Dedifferentiated amniotic fluid mesenchymal stem cell (primary cell): ENCODE measurements around the gene STOML1.
"Not testable (repeated sequence)": the region's sequence is repeated elsewhere in the genome, so short reads cannot be mapped to it uniquely, and the experiment has no call there.

Experiments
- DNase-seq: peaks from one replicate; pipeline ENCODE4 v3.0.0-alpha.2; 2016; ENCODE audit errors: extremely low spot score

The STOML1 gene

DNA sequence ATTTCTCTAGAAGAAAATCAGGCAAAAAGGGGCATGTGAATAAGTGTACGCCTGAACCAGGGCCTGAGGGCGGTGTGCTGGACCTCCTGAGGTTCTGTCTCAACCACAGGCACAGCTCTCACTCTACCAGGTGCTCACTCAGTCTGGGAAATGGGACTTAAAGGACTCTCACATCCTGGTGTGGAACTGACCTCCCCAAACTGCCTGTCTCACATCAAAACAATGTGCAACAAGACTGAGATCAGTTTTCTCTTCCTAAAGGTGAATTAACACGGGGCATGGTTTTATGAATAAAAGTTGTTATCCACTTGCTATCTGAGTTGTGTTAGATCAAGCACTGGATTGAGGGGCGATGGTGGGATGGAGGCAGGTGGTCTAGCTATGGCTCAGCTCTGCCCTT lies 4.8 kb downstream of the STOML1 start:
- DNase-seq: no peak

GRCh38 chr15:73986776-73987056 lies 5.4 kb downstream of the STOML1 start:
- no peak for DNase-seq

DNA sequence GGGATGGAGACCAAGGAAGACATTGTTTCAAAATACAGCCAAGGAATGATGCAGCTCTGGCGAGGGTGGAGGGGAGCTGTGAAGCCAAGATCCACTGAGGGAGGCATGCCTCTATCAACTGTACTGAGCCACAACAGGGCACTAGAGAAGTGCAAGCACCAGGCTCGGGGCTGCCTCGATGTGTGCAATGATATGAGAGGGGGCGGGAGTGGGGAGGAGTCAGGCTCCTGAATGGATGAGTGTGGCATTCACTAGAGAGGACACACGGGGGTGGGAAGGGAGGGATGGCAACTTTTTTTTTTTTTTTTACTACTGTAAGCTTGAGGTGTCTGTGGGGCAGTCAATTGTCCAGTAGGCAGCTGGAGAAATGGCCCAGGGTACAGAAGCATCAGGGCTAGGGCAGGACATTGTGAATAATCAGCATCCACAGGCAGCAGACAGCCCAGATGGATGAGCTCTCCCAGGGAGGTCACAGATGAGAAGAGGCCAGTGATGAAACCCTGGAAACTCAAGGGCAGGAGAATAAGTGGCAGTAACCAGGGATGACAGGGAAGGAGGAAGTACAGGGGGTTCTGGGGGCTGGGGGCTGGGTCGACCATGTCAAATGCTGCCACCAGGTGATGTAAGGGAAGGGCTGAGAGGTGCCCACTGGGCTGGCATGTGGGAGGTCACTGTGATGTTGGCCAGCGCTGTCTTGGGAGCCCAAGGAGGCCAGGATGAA lies 5.9 kb downstream of the STOML1 start:
- no peak for DNase-seq

DNA sequence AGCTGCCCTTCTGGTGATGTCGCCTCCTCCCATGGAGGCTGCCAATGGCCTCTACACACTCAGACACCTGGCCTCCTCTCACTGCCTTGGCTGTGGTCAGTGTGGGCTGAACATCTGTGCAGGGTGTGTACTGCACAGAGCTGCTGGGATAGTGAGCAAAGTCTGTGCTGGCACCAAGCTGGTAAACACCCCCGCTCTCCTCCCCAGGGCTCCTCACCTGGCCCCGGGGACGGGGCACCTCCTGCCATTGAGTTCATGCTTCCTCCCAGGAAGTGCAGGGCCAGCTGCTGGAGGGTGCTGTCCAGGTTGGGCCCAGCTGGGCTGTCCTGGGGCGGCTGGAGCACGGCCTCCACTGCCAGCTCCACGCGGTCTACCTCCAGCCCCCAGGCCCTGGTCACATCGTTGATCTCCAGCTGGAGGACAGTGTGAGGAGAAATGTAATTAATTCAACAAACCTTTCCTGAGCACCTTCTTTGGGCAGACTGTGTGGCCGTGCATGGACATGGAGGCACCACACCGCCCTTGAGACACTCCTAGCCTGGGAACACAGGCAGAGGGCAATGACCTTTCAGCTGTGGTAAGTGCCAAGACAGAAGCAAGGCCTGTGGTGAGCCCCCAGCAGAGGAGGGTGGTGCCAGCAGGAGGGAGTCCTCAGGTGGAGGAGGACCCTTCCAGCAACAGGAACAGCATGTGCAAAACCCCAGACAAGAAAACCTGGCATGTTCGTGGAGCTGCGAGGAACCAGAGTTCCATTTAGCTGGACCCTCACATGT lies 6.8 kb downstream of the STOML1 start:
- DNase-seq: no peak

GRCh38 chr15:73984208-73984979 lies 7.7 kb downstream of the STOML1 start:
- no peak for DNase-seq

- DNase-seq: no peak
Measured at GRCh38 chr15:73983773-73984172, 8.3 kb downstream of the STOML1 start.

DNA sequence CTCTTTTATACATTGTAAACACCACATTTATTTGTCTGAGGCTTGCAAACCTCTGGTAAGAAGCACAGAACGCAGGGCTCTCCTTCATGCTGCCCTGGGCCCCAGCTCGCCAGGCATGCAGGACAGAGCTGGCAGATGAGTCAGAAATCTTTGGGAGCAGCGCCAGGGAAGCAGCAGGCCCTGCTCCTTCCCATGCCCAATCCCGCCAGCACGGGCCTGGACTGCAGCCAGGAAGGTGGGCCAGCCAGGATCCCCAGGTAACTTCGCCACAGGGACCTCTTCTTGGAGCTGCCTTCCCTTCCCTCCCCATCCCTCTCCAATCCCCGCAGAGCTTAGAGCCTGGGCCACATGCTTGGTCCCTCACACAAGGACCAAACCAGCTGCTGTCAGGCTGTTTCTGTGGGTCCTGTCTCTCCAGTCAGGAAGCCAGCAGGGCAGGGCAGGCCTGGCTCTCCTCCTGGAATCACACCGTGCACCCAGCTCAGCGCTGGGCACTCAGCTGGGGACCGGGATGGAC lies 8.8 kb downstream of the STOML1 start:
- DNase-seq: peak; percentile 82

DNA sequence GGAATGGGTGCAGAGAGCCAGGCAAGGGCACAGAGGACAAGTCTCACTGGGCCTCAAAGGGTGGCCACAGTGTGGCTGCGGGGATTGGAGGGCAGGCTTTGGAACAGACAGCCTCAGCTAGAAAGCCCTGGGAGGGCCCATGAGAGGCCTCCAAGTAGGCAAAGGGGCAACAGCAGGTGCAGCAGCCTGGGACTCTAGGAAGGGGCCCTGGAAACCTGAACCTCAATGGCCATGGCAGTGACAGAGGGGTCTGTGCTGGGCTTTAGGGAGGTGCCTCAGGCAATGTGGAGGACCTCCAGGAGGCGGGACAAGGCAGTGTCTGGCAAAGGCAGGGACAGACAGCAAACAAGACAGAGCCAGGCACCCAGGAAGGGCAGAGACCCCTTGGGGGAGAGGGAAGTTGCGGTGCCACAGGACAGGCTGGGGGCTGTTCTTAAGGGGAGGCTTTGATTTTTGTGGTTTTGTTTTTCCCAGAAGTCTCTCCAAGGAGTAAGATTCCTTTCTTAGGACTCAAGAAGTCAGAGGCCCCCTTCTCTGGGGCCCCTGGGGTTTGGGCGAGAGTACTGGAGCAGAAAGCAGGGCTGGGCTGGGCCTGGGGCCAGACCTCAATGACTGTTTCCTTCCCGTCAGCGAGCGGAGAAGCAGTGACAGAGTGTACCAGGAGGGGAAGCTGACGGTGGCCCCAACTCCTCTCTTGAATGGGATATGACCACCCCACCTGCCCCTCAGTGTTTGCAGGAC lies 9.7 kb downstream of the STOML1 start:
- peak; percentile 94 for DNase-seq

DNA sequence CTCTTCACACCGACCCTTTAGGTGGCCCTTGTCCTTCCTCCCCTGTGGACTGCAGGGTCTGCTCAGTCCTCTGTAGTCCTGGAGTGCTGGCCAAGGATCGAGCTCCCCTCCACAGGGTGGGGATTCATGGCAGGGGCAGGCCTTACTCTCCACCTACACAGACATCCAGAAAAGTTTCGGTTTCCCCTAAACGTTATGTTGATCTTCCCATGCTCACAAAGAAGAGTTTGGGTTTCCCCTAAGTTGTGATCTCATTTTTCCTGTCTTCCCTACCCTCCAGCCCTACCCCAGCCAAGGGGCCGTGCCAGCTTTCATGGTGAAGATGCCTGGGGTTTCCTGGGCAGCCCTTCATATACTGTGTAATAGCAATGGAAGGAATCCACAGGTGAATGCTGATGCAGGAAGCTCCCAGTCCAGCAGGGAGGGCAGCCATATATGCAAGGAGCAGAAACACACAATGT lies 10.3 kb downstream of the STOML1 start:
- no peak for DNase-seq

DNA sequence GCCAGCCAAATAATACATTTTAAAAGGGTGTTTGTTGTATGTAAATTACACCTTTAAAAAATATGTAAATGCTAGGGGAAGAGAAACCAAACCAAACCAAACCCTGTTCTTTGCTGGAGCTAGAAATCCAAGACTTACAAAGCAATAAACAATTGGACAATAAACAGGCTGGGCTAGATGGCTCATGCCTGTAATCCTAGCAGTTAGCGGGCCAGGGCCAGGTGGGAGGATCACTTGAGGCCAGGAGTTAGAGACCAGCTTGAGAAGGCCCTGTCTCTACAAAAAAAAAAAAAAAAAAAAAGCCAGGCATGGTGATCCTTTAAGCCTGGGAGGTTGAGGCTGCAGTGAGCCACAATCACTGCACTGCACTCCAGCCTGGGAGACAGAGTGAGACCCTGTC lies 12.5 kb downstream of the STOML1 start:
- no peak for DNase-seq

- no peak for DNase-seq
Measured at GRCh38 chr15:73978896-73979295, 13.2 kb downstream of the STOML1 start.

GRCh38 chr15:73975440-73976125 lies 16.5 kb downstream of the STOML1 start:
- DNase-seq: not testable (repeated sequence)

- DNase-seq: not testable (repeated sequence)
Measured at GRCh38 chr15:73973683-73974200, 18.4 kb downstream of the STOML1 start.

DNA sequence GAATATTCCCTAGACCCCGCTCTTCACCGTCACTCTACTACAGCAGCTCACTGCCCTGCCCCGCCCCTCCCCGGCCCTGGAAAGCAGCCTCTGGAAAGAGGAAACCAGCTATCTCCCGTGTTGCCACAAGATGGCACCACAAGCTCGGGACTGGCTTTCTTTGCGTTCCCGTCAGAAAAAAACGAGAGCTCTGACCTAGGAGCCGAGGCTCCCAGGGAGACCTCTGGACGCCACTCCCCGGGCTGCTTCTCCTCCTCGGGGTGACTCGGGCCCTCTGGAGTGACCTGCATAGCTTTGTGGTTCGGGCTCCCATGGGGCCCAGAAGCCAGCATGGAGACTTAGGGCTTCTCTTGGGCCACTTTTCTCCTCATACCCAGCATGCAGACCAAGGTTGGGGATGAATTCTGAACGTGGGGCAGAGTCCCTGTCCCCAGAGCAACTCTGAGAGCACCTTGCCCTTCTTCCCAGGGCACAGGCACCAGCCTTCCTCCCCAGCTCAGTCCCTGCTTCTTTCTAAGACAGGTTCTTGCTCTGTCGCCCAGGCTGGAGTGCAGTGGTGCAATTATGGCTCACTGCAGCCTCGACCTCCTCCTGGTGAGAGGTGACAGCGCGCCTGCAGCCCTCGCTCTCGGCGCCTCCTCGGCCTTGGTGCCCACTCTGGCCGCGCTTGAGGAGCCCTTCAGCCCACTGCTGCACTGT lies 19.0 kb downstream of the STOML1 start:
- peak; percentile 84 for DNase-seq

DNA sequence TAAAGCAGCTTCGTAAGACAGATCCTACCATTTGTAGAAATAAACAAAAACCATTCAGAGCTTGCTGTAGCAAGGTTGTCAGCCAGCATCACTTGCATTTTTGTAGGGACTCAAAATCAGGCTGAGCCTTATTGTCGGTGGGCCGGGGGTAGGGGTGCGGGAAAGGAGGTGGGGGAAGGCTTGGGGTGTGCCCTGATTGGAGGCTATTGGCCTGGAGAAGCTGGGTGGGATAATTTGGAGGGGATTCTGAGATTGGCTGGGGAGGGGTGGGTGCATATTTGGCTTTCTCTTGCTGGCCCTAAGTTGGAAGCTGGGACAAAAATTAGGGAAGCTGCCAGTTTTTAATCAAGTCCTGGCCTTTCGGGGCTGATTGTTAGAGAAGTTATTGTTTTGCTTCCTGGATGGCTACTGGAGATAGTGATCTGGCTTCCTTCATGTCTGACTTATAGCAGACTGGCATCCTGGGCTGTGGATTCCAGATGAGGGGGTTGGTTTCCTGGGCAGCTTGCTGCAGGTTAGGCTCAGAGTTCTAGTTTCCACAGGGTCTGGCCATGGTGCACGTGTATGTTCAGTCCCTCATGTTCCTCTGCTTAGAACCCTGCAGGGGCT lies 22.8 kb downstream of the STOML1 start:
- DNase-seq: no peak

- DNase-seq: no peak
Measured at GRCh38 chr15:73968461-73968860, 23.6 kb downstream of the STOML1 start.

GRCh38 chr15:73965758-73966113 lies 26.4 kb downstream of the STOML1 start:
- no peak for DNase-seq

DNA sequence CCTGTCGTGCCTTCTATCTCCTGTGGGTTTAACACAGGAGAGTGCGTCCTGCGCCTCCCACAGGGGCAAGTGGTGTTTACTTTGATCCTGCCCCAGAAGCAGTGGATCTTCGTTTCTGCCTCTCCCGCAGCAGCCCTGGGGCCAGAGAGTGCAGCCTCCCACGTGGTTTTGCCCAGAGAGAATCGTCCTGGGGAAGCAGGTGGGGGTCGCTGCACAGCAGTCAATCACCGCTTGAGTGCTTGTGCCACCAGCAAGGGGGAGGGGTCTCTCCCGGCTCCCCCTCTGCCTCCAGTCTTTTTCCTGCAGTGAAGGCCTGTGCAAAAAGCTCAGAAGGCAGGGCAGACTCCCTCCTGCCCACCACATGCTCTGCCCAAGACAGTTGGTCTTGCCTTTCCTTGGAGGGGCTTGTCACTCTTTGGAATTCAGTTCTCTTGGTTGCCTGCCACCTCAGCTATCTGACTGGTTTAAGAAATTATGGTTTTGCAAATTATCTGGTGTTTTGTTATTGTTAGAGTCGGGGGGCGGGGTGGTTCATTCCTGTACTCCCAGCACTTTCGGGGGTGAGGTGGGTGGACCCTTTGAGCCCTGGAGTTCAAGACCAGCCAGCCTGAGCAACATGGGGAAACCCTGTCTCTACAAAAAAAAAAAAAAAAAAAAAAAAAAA lies 26.9 kb downstream of the STOML1 start:
- DNase-seq: no peak

DNA sequence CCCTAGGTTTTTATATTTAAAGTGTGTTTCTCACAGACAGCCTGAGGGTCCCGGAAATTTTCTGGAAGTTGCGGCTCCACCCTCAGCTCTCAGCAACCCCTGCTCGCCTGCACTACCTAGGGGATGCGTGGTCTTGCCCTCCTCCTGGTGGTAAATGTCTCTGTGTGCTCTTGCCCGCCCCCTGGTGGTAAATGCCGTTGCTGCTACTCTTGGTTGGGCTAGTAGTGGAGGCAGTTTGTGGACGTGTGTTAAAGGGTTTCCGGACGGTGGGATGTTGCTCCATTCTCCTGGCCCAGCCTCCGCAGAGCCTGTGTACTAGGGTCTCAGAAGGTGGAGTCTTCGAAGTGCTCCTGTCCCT lies 27.4 kb downstream of the STOML1 start:
- DNase-seq: peak; percentile 64
